ENCODE data around the gene MCC. TPM values are rescaled to one million over a fixed set of nuclear protein-coding genes. Genes with fewer than 3 reads are reported as not detected.

MCC gene
- total RNA-seq, 1 donor from 2014 or later = 18.9 TPM

GRCh38 chr5:113050721-113051382 lies 437.4 kb downstream of the MCC start:
- DNase-seq (ENCODE audit: low spot score, unreplicated experiment) = no peak
- Mint-ChIP-seq H3K4me1 (ENCODE audit: low read depth) (no peaks in the 10 kb centered on the region), H3K9me3 (ENCODE audit: low read depth) (no peaks in the 10 kb centered on the region), H3K4me3 (ENCODE audit: low read depth) (no peak overlapping the region), H3K36me3 (ENCODE audit: insufficient read depth) (peaks cover 3% of the 10 kb centered on the region), H3K27me3 (no peaks in the 10 kb centered on the region), H3K27ac (peak overlapping the region; percentile 33)
- TF ChIP-seq CTCF (IDR thresholded peaks at IDR 0.05; ENCODE audit: unreplicated experiment) = no peak

- DNase-seq (ENCODE audit: low spot score, unreplicated experiment) = no peak
- Mint-ChIP-seq H3K27ac (no peak overlapping the region), H3K36me3 (ENCODE audit: insufficient read depth) (peaks cover 7% of the 10 kb centered on the region)
Measured at GRCh38 chr5:113048931-113049330, 439.3 kb downstream of the MCC start.

GRCh38 chr5:113047733-113048652 lies 440.3 kb downstream of the MCC start:
- no peaks in the 10 kb centered on the region for H3K27me3 Mint-ChIP-seq
- H3K27ac Mint-ChIP-seq = no peak overlapping the region
- H3K36me3 Mint-ChIP-seq (ENCODE audit: insufficient read depth) = peaks cover 7% of the 10 kb centered on the region
- no peaks in the 10 kb centered on the region for H3K9me3 Mint-ChIP-seq (ENCODE audit: low read depth)
- no peaks in the 10 kb centered on the region for H3K4me1 Mint-ChIP-seq (ENCODE audit: low read depth)
- DNase-seq (ENCODE audit: low spot score, unreplicated experiment) = no peak
- TF ChIP-seq CTCF (IDR thresholded peaks at IDR 0.05; ENCODE audit: unreplicated experiment) = no peak
- H3K4me3 Mint-ChIP-seq (ENCODE audit: low read depth) = no peak overlapping the region

More at GRCh38 chr5:113048931-113049330, 439.3 kb downstream of the MCC start:
- no peak for TF ChIP-seq CTCF (IDR thresholded peaks at IDR 0.05; ENCODE audit: unreplicated experiment)
- no peaks in the 10 kb centered on the region for H3K27me3 Mint-ChIP-seq
- no peaks in the 10 kb centered on the region for H3K9me3 Mint-ChIP-seq (ENCODE audit: low read depth)
- no peak overlapping the region for H3K4me3 Mint-ChIP-seq (ENCODE audit: low read depth)
- H3K4me1 Mint-ChIP-seq (ENCODE audit: low read depth) = no peaks in the 10 kb centered on the region

GRCh38 chr5:113047234-113047633 lies 441.0 kb downstream of the MCC start:
- no peak overlapping the region for H3K4me3 Mint-ChIP-seq (ENCODE audit: low read depth)
- H3K27ac Mint-ChIP-seq = no peak overlapping the region
- H3K36me3 Mint-ChIP-seq (ENCODE audit: insufficient read depth) = peaks cover 7% of the 10 kb centered on the region

More at GRCh38 chr5:113047234-113047633, 441.0 kb downstream of the MCC start:
- Mint-ChIP-seq H3K9me3 (ENCODE audit: low read depth) (no peaks in the 10 kb centered on the region), H3K4me1 (ENCODE audit: low read depth) (no peaks in the 10 kb centered on the region), H3K27me3 (no peaks in the 10 kb centered on the region)
- DNase-seq (ENCODE audit: low spot score, unreplicated experiment) = no peak
- TF ChIP-seq CTCF (IDR thresholded peaks at IDR 0.05; ENCODE audit: unreplicated experiment) = no peak

Measured in progenitor cell of endocrine pancreas (in vitro differentiated cells).